Measurements from ENCODE around the gene COPZ1.

Gene COPZ1

DNA sequence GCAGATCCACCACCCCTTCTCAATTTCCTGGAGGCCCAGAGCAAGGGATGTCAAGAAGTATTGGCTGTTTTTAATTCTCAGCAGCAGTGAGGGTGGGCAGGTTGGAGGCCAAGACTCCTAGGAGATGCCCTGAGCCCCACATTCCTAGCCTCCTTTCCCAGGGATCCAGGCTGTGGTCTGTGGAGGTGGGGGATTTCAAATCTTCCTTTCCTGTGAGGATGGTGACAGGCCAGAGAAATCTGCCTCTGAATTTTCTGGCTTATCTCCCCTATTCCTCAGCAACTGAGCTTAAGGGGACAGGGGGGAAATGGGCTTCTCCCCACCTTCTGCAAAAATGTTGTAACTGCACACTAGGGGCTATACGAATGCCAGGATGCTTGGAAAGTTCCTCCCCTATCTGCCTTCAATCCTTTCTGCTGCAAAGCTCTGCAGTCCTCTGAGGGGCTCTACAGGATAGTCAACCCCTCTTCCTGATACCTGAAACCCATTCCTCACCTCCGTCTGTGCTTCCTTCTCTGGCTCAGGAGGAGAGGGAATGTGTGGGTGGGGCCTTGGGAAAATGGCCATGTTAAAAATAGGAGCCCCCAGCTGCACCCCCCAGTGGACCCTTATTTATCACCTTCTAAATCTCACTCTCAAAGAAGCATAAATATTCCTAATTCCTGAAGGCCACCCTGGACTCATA lies 32.7 kb downstream of the COPZ1 start:
- in situ Hi-C loops (cut with MboI; ENCODE audit: low sequenced_read_pairs): no loop called here

DNA sequence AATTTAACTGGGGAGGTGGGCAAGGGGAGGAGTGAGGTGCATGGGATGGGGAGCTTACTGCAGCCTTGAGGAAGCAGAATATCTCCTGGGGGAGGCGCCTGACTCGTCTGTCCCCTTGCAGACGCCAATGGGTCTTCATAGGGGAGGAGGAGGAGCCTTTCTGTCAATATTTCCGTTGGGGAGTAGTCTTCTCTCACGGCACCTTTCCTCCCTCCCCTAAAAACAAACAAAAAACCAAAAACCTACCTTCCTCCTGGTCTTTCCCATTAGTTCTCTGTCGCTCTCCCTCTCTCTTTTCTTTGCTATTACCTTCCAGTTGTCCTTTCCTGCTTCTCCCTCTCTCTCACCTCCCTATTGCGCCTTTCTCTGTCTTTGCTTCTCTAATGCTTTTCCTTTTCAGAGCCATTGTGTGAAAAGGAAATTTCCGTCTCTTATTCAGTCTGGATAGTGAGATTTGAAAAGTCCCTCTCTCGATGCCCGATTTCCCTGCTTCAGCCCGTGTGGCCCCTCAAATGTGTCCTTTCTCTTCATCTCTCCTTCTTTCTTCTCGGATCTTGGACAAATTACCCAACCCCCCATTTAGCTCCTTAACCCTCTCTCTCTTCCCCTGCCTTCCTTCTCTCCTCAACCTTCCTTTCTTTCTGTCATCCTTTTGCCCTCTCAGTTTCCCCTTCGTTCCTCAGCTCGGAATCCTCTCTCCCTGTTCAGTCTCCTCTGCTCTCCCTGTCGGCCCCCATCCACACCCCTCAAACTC lies 33.4 kb downstream of the COPZ1 start:
- in situ Hi-C loops (cut with MboI; ENCODE audit: low sequenced_read_pairs): no loop called here

DNA sequence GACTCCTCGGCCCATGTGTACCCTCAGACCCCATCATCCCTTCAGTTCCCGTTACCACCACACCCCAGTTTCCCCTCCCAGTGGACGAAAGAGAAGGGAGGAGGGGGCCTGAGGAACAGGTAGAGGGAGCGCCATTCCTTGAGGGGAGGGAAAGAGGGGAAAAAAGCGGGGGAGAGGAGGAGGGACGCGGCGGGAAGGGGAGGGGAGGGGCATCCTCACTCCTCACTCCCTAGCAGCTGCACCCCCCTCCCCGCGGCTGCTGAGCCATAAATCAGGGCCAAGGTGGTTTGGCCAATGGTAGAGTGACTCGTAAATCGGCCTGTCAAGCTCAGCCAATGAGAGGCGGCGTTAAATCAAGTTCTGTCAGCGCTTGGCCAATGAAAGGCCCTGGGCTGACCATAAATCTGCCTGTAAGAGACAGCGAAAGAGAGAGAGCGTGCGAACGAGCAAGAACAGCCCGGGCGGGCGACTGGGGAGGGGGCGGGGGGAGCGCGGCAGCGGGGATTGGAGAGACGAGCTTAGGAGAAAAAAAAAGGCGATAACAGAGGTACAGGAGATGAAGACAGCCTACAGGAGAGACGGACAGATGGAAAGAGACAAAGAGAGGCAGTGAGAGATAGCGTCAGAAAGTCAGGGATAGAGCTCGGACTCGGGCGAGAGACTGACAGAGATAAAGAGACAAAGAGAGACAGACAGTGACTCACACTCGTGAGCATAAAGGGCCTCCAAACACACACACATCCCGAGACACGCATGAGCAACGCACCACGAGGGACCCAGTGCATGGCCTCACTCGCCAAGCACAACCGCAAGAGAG lies 34.2 kb downstream of the COPZ1 start:
- in situ Hi-C loops (cut with MboI; ENCODE audit: low sequenced_read_pairs): no loop called here

DNA sequence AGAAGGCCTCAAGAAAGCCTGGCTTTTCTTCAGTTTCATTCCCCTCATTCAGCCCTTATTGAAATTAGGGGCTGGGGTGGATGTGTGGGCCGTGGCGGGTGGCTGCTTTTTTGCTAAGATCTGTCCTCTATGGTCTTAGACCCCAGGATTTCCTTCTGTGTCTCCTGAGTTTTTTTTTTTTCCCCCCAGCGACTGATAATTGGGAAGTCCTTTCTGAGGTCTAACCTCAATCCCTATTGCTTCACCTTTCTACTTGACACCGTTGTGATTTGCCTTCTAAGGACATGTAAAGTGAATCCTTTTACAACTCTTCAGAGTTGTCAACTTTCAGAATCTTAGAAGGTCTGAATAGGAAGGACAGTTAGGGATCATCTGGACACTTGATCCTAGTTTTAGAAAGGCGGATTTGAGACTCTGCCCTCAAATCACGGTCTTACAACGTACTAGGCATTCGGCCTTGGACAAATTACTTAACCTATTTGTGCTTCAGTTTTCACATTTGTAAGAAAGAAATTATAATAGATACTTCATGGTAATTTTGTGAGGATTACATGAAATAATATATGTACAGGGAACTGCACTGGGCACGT lies 34.9 kb downstream of the COPZ1 start:
- in situ Hi-C loops (cut with MboI; ENCODE audit: low sequenced_read_pairs): loop anchor here (10.0 kb wide), 1 partner anchor 135 kb away; no protein-coding TSS in a partner anchor

DNA sequence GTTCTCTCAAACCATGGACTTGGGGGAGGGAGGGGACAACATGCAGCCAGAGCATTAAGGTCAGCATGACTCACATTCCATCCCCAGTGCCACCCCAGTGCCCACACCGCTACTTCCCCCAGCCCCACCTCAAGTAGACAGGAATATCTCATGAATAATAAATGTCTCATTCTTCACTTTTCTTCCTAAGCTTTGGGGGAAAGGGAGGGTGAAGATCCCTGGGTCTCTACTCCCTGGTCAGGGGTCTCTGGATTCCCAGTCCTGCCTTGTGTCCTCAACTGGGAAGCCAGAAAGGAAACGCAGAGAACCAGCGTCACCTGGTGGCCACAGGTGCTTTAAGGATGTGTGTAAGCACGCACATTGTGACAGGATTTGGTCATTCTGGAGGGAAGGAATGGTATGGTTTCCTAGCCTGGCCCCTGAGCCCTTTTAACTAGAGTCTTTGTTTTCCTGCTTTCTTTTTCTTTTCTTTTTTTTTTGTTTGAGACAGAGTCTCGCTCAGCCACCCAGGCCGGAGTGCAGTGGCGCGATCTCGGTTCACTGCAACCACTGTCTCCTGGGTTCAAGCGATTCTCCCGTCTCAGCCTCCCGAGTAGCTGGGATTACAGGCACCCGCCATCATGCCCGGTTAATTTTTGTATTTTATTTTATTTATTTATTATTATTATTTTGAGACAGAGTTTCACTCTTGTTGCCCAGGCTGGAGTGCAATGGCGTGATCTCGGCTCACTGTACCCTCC lies 36.0 kb downstream of the COPZ1 start:
- in situ Hi-C loops (cut with MboI; ENCODE audit: low sequenced_read_pairs): loop anchor here (10.0 kb wide), 1 partner anchor 136 kb away; no protein-coding TSS in a partner anchor

DNA sequence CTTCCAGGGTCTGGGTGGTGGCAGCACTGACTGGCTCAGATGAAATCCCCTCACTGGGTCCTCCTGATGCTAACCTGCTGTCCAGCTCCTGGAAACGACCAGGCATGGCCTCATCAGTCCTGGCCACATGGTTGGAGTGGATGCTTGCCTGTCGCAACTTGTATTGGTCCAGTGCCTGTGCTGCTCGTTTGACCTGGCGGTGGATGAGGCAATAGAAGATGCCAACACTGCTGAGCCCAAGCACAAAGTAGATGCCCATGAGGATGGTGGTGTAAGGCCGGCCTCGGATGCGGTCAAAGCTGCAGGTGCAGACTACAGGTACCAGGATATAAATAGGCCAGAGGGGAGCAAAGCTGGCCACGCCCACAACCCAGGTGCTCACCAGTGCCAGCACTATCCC lies 38.1 kb downstream of the COPZ1 start:
- in situ Hi-C loops (cut with MboI; ENCODE audit: low sequenced_read_pairs): loop anchor here (10.0 kb wide), 1 partner anchor 138 kb away; no protein-coding TSS in a partner anchor

DNA sequence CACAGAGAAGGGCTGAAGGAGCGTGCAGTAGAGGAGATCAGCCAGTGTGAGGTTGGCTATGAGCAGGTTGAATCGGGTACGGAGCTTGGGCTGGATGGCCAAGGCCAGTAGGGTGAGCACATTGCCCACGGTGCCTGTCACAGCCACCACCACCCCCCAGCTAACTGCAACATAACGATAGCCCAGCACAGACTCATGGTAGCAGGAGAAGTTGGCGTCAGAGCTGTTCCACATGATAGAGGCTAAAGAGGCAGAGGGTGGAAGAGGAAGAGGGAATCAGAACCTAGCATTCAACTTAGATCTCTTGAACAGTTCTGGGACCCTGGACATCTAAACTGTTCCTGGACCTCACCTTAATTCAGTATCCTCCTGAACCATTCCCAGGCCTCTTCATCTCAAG lies 38.7 kb downstream of the COPZ1 start:
- in situ Hi-C loops (cut with MboI; ENCODE audit: low sequenced_read_pairs): loop anchor here (10.0 kb wide), 1 partner anchor 139 kb away; no protein-coding TSS in a partner anchor

DNA sequence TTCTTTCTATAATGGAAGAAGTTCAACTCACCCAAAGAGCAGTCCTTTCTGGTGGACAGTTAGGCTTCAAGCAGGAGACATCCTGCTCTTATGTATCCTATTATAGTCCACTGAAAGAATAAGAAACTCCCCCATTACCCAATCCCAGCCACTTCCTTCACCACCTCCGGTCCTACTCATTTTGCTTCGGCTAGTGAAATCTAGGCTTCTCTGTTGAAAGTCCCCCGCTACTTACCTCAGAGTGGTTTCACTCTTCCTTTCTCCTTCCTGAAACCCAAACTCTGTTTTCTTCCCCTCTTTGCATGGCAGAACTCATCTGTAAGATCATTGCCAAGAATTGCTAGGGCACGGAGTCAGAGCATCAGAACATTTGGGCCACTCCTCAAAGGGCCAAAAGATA lies 39.5 kb downstream of the COPZ1 start, which contains the start of gene GPR84:
Gene GPR84, minus strand, starts transcription at position 74 of the 400 bp plus-strand sequence. CDS start 635 bp downstream, outside the sequence.
- in situ Hi-C loops (cut with MboI; ENCODE audit: low sequenced_read_pairs): loop anchor here (10.0 kb wide), 1 partner anchor 140 kb away; no protein-coding TSS in a partner anchor

DNA sequence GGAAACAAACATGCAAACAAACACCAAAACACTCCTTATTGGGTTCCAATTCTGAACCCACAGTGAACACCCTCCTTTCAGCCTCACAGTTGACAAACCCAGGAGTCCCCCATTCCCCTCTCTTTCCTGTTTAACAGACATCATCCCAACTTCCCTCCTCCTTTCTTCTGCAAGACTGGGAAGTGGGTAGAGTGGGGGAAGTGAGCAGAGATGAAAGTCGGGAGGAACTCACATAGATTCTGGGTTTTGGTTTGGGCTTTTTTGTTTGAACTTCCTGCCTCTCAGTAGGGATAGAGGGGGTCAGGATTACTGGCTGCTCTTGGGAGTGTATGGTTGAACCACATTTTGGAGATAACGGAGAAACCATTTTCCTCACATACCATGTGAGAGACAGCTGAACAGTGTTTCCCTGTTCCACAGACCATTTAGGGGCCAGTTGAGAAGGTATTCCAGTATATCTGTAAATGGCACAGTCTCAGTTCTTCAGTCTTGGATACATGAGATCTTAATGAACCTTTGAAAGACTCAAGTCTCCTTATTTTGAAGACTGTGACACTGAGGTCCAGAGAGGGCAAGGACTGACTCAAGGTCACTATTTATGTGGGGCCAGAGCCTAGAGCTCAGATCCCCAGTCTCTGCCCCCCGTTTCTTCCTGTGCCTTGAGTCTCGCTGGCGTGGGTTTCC lies 43.2 kb downstream of the COPZ1 start:
- in situ Hi-C loops (cut with MboI; ENCODE audit: low sequenced_read_pairs): loop anchor here (10.0 kb wide), 1 partner anchor 143 kb away; no protein-coding TSS in a partner anchor

DNA sequence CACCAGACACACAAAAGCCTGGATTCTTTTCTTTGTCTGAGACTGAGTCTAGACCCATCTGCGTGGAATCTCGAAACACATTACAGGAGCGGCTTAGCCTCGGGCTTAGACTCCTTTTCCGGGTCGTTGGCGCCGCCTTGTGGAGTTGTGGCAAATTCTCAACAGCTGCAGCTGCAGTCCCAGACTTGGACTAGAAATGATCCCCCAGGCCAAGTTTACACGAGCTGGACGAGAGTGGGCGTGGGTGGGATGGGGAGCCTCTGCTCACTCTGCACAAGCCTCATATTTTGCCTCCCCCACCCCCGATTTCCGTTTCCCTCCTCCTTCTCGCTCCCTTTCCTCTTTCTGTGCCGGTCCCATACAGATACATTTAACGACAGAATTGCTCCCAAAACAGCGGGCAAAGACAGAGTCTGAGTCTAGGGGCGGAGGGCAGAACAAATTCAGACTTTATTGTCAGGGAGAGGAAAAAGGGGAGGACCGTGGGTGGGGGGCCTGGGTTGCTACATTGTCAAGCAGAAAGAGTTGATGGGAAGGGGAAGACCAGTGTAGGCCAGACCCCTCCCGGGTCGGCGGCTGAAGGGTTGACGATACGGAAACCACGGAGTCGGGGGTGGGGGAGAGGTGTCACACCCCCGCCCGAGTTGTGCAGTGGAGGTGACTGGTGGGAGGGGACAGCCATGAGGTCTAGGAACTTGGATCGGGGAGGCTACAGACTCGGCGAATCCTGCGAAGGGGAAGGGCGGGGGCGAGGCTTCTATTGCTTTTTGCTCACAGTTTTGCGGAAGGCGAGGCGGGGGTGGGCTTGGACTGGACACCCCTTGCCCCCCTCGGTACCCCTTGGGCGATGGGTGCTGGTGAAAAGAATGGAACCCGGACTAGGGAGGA lies 44.0 kb downstream of the COPZ1 start:
- in situ Hi-C loops (cut with MboI; ENCODE audit: low sequenced_read_pairs): loop anchor here (10.0 kb wide), 1 partner anchor 144 kb away; no protein-coding TSS in a partner anchor

DNA sequence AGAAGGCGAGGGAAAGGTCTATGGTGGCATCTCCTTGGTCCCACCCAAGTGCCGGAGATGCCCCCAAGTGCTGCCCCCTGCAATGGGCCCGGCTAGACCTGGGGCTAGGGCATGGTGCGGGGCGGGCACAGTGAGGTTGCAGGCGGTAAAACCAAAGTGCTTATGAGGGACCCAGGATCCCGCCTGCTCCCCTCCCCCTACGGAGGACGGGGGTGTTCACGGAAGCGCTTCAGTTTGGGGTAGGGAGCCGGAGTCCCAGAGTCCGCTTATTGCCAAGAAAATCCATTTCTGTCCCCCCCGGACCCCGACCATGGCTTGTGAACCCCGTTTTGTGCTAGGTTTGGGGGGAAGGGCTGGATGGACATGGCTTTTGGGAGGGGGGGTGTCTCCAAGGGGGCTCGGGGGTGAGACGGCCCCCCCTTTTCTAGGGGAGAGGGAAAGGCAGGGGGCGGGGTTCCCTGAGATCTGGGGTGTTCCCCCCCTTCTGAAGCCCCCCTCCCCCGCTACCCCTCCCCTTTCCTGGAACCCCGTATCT lies 44.7 kb downstream of the COPZ1 start:
- in situ Hi-C loops (cut with MboI; ENCODE audit: low sequenced_read_pairs): loop anchor here (10.0 kb wide), 2 partner anchors 145 to 375 kb away; no protein-coding TSS in a partner anchor

DNA sequence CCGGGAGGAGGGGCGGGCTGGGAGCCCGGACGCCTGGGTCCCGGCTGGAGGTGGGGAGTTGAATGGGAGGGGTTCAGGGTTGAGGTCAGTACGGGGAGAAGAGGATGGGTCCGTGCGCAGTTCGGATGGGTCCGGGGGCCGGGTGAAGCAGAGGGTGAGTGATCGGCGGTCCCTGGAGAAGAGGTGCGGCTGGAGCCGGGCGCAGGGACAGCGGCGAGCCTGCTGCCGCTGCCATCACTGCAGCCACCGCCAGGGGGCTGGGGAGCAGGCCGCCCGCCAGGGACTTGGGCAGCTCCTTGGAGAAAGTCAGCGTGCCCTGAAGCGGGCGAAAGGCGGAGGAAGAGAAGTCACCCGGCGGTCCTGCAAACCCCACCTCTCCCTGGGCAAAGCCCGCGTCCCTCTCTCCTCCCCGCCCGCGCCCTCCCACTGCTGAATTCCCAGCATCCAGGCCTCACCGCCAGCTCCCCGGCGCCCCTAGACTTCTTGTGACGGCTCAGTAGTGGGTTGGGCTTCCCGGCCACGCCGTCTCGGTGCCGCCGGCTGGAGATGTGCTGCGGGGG lies 45.3 kb downstream of the COPZ1 start:
- in situ Hi-C loops (cut with MboI; ENCODE audit: low sequenced_read_pairs): loop anchor here (10.0 kb wide), 1 partner anchor 375 kb away; no protein-coding TSS in a partner anchor

DNA sequence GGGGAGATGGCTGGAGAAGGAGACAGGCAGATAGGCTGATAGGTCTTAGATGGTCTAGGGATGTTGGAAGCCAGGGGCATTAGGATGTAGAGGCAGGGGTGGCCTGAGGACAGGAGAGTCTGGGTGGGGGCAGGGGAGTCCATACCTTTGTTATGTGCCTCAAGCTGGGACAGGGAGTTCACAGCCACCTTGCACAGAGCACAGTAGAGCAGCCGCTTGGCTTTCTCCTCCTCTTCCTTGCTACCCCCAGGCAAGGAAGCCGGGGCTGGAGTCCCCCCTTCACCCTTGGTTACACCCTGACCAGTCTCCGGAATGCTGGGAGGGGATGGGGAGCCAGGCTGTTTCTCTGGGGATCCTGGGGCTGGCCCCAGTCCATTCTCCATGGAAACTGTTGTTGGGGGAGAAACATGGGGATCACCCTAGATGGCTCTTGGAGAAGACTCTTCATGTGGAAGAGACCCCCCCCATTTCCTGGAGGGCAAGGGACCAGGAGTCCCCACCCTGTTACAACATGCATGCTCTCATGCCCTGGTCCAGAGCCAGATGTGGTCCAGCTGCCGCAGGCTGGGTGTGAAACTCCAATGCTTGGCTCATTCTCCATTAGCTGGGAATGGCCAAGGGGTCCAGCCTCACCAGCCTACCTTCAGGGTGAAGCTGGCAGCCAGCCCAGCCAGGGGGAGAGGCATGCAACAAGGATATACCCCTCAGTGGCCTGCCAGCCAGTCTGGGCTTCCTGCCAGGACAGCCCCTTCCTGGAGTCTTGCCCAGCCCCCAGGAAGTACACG lies 46.6 kb downstream of the COPZ1 start:
- in situ Hi-C loops (cut with MboI; ENCODE audit: low sequenced_read_pairs): loop anchor here (10.0 kb wide), 1 partner anchor 377 kb away; no protein-coding TSS in a partner anchor

DNA sequence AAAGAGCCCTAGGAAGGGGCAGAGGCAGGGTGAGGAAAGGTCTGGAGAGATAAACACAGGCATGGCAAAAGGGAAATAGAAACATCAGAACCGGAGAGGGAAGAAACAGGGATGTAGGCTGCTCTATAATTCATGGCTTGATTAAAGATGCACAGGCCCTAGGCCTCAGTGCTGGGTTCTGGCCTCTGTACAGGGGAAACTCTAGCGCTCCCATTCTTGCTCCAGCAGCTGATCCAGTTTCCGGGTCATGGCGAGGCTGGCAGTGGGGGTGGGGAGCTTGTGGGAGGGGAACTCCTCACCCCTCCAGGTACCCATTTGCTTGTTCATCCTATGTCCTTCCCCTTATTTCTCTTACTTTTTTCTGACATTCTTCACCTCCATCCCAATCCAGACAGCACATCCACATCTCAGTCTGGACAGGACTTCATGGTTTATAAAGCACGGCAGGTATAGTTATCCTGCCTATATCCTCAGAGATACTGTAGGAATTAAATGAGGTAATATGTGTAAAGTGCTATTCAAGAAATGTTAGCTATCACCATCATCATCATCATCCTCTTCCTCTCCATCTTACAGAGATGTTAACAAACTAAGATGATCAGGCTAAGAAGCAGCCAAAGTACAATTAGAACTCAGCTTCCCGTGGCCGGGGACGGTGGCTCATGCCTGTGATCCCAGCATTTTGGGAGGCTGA lies 47.3 kb downstream of the COPZ1 start:
- in situ Hi-C loops (cut with MboI; ENCODE audit: low sequenced_read_pairs): loop anchor here (10.0 kb wide), 1 partner anchor 377 kb away; no protein-coding TSS in a partner anchor

DNA sequence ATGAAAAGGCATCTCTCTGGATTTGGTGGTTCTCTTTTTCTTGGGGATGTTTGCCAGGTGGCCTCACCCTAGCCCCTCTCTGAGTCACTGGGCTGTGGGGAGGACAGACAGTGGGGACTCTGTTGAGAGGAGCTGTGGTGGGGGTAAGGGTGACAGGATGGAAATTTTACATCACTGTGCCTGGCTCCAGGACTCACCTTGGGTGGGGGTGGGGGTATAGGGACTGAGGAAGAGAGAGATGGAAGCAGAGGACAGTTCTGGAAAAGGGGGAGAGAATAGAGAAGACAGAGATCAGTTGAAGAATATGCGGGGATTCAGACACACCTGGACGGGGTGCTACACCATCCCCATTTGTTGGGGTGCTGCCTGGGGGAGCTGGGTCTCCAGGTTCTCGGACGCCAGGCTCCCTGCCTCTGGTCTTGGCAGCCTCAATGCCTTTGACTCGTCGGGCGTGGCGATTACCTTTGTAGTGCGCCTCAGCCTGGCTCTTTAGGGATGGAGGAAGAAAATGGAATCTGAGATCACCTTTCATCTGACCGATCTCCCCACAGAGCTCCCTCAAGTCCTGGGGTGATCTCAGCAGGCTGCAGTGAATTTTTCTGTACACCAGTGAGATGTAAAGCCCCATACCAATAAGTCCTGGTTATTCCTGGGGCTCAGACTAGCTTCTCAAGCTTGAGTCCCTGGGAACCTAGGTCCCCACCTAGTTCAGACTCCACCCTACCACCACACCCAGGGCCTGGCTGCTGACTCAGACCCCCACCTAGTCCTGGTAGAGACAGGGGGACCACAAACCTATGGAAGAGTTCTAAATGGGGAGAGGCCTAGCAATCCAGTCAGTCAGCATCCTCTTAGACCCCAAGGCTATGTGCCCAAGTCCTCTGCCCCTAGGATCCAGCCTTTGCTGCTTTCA lies 49.0 kb downstream of the COPZ1 start:
- in situ Hi-C loops (cut with MboI; ENCODE audit: low sequenced_read_pairs): loop anchor here (10.0 kb wide), 1 partner anchor 379 kb away; no protein-coding TSS in a partner anchor

All from HL-60/S4 (cell line).